Lower lobe of right lung (tissue), 2 donors: ENCODE results near the gene WDR26. TPM values are rescaled to one million over a fixed set of nuclear protein-coding genes. Genes with fewer than 3 reads are reported as not detected.

ENCODE experiments used
- ATAC-seq, 2 donors: fragments of 200-7000 bp; cut with Tn5 transposase; one replicate each; pipeline ENCODE4 v1.9.1; 2020 to 2022; ENCODE audit warnings: mild to moderate bottlenecking in 2 of 2, moderate library complexity in 2 of 2
- DNase-seq: peaks from one replicate; pipeline ENCODE4 v3.0.0-alpha.2; 2020
- H3K27ac ChIP-seq: fragments of 200-600 bp; one replicate; pipeline ENCODE4 v1.8.0; 2022
- H3K27me3 ChIP-seq: fragments of 200-600 bp; one replicate; pipeline ENCODE4 v1.8.0; 2022; ENCODE audit warnings: low read depth
- H3K36me3 ChIP-seq: fragments of 200-600 bp; one replicate; pipeline ENCODE4 v1.8.0; 2022; ENCODE audit warnings: mild to moderate bottlenecking
- H3K4me1 ChIP-seq: fragments of 200-600 bp; one replicate; pipeline ENCODE4 v1.8.0; 2022
- H3K4me3 ChIP-seq: fragments of 200-600 bp; one replicate; pipeline ENCODE4 v1.8.0; 2022; ENCODE audit warnings: mild to moderate bottlenecking
- H3K9me3 ChIP-seq: fragments of 200-600 bp; one replicate; pipeline ENCODE4 v1.8.0; 2022
- intact Hi-C: fragments of 100-400 bp; cut with DNase I; formaldehyde crosslinking; loops from one replicate; pipeline ENCODE4 v1.11.0; 2022
- total RNA-seq: library from RNA; stranded (reverse); fragmentation: NEBNext Ultra II Directional; extraction: Animal tissue kit (Norgen Biotek cat#: 25700); gene quantifications from one replicate; pipeline ENCODE4 v1.2.1, GENCODE V29; 2021
- TF ChIP-seq, protein P1 (sequence below): fragments of 200-600 bp; IDR thresholded peaks from one replicate; pipeline ENCODE4 v1.8.0; 2022; ENCODE audit warnings: antibody characterized with exemption, mild to moderate bottlenecking
- donor health status: DM: no; HTN: yes; CAD: no; lungs with severe emphysema.

Gene WDR26
- total RNA-seq, 1 donor from 2014 or later, result 86.6 TPM

GRCh38 chr1:224433041-224433691 lies 1.4 kb downstream of the WDR26 start:
- Histone ChIP-seq H3K4me1 (peaks cover 55% of the 10 kb centered on the region), H3K9me3 (no peaks in the 10 kb centered on the region), H3K27me3 (no peaks in the 10 kb centered on the region), H3K4me3 (peak overlapping the region; percentile 80), H3K27ac (peak overlapping the region; percentile 98), H3K36me3 (peaks cover 18% of the 10 kb centered on the region)
- ATAC-seq (peak in 1 of 2 donors; percentile 1), DNase-seq (peak; percentile 49)
- intact Hi-C loops, result no loop called here
- TF ChIP-seq, protein P1, sequence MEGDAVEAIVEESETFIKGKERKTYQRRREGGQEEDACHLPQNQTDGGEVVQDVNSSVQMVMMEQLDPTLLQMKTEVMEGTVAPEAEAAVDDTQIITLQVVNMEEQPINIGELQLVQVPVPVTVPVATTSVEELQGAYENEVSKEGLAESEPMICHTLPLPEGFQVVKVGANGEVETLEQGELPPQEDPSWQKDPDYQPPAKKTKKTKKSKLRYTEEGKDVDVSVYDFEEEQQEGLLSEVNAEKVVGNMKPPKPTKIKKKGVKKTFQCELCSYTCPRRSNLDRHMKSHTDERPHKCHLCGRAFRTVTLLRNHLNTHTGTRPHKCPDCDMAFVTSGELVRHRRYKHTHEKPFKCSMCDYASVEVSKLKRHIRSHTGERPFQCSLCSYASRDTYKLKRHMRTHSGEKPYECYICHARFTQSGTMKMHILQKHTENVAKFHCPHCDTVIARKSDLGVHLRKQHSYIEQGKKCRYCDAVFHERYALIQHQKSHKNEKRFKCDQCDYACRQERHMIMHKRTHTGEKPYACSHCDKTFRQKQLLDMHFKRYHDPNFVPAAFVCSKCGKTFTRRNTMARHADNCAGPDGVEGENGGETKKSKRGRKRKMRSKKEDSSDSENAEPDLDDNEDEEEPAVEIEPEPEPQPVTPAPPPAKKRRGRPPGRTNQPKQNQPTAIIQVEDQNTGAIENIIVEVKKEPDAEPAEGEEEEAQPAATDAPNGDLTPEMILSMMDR, result no peak

GRCh38 chr1:224432672-224433040 lies 1.9 kb downstream of the WDR26 start:
- Histone ChIP-seq H3K4me3 (peak overlapping the region; percentile 80), H3K27ac (peak overlapping the region; percentile 98), H3K36me3 (peaks cover 23% of the 10 kb centered on the region), H3K4me1 (peaks cover 60% of the 10 kb centered on the region), H3K9me3 (no peaks in the 10 kb centered on the region), H3K27me3 (no peaks in the 10 kb centered on the region)
- DNase-seq, result no peak
- no peak for ATAC-seq
- intact Hi-C loops, result no loop called here
- TF ChIP-seq, protein P1, result no peak

GRCh38 chr1:224432146-224432545 lies 2.5 kb downstream of the WDR26 start:
- H3K9me3 ChIP-seq, result no peaks in the 10 kb centered on the region
- intact Hi-C loops, result no loop called here
- peaks cover 65% of the 10 kb centered on the region for H3K4me1 ChIP-seq
- peak overlapping the region; percentile 80 for H3K4me3 ChIP-seq
- TF ChIP-seq, protein P1, result no peak
- no peak for ATAC-seq
- no peaks in the 10 kb centered on the region for H3K27me3 ChIP-seq
- peak overlapping the region; percentile 98 for H3K27ac ChIP-seq
- H3K36me3 ChIP-seq, result peaks cover 28% of the 10 kb centered on the region
- no peak for DNase-seq

- ATAC-seq, result no peak
- Histone ChIP-seq H3K27ac (peak overlapping the region; percentile 98), H3K36me3 (peaks cover 33% of the 10 kb centered on the region), H3K4me3 (peak overlapping the region; percentile 80), H3K9me3 (no peaks in the 10 kb centered on the region), H3K4me1 (peaks cover 67% of the 10 kb centered on the region), H3K27me3 (no peaks in the 10 kb centered on the region)
- TF ChIP-seq, protein P1, result no peak
- DNase-seq, result no peak
- intact Hi-C loops, result no loop called here
These were observed 2.9 kb downstream of the WDR26 start for GRCh38 chr1:224431726-224432125.

DNA sequence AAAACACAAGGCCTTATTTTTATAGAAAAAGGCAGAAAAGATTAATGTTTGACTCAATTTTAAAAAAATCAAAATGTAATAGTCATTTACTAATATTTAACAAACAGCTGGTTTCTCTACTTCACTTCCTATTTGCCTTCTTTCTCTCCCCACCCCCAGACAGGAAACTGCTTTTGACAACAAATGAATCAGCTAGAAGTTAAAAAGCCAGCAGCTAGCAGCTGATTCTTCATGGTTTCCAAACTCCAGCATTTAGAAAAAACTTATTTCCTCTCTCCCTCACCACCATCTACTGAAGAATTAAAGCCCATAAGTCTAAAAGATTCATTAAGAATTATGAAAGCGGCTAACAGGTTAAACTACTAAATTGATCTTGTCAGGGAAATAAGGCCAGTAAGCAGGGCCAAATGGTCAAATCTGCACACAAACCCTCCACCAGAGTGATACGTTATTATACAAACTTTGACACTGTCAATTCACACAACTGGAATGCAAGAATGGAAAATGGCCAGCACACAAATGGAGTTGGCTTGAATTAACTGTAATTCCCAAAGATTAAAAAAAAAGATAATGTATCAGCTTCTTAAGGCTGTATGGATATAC lies 4.0 kb downstream of the WDR26 start:
- Histone ChIP-seq H3K4me3 (peak overlapping the region; percentile 80), H3K36me3 (peaks cover 42% of the 10 kb centered on the region), H3K4me1 (peaks cover 61% of the 10 kb centered on the region), H3K27me3 (no peaks in the 10 kb centered on the region), H3K27ac (peak overlapping the region; percentile 98), H3K9me3 (no peaks in the 10 kb centered on the region)
- intact Hi-C loops, result no loop called here
- DNase-seq (no peak), ATAC-seq (no peak)
- TF ChIP-seq, protein P1, result no peak
